B cell (primary cell): ENCODE results near the gene CDKN2B.

Experiments
- CTCF ChIP-seq: fragments of 200-600 bp; IDR thresholded peaks from one replicate; pipeline ENCODE4 v1.8.0; 2022; ENCODE audit warnings: antibody characterized with exemption, mild to moderate bottlenecking
- EZH2 ChIP-seq: IDR thresholded peaks from 2 replicates; pipeline ENCODE4 v1.6.1; 2012; ENCODE audit warnings: borderline replicate concordance, low read depth, mild to moderate bottlenecking, moderate library complexity, low read length; ENCODE audit not compliant: insufficient read depth, poor library complexity, severe bottlenecking

GRCh38 chr9:21958833-21959232 is 50.3 kb downstream of the CDKN2B start:
- TF ChIP-seq CTCF (no peak), EZH2 (no peak)
